ENCODE data around the gene KRTAP13-1. TPM values are rescaled to one million over a fixed set of nuclear protein-coding genes. Genes with fewer than 3 reads are reported as not detected.

The KRTAP13-1 gene
- total RNA-seq, 4 donors from 2014 or later, result not detected

GRCh38 chr21:30415993-30416392 lies 20.2 kb downstream of the KRTAP13-1 start:
- no peak overlapping the region for H3K27ac ChIP-seq
- ATAC-seq, result no peak
- 72% methylated on average over 5 of the region's 5 CpGs for WGBS, 2 donors (ENCODE audit: low coverage in 1 of 2)

GRCh38 chr21:30425826-30426225 lies 30.0 kb downstream of the KRTAP13-1 start, which contains the start of gene KRTAP13-3:
Gene KRTAP13-3 (minus strand): TSS chr21:30425926. CDS start chr21:30425912, 14 bp downstream.
- Histone ChIP-seq H3K4me3 (no peak within 1 kb of the TSS), H3K27me3 (no peaks in the 10 kb centered on the region), H3K27ac (no peak within 1 kb of the TSS), H3K4me1 (no peaks in the 10 kb centered on the region), H3K36me3 (no peaks in the 10 kb centered on the region), H3K9me3 (no peaks in the 10 kb centered on the region)
- TF ChIP-seq EP300 (IDR thresholded peaks at IDR 0.05) (no peak), POLR2A (IDR thresholded peaks at IDR 0.05) (no peak), POLR2AphosphoS5 (IDR thresholded peaks at IDR 0.05) (no peak), CTCF (IDR thresholded peaks at IDR 0.05) (no peak)
- 69 to 81% methylated on average over 4 to 5 of the region's 5 CpGs for WGBS, 2 donors (ENCODE audit: low coverage in 1 of 2)
- ATAC-seq, result no peak

More at GRCh38 chr21:30415993-30416392, 20.2 kb downstream of the KRTAP13-1 start:
- H3K9me3 ChIP-seq, result peaks cover 0 to 4% (median 0%) of the 10 kb centered on the region in 3 donors
- no peaks in the 10 kb centered on the region for H3K4me1 ChIP-seq
- no peak overlapping the region for H3K4me3 ChIP-seq
- no peaks in the 10 kb centered on the region for H3K36me3 ChIP-seq
- TF ChIP-seq CTCF (IDR thresholded peaks at IDR 0.05) (no peak), POLR2A (IDR thresholded peaks at IDR 0.05) (no peak), EP300 (IDR thresholded peaks at IDR 0.05) (no peak), POLR2AphosphoS5 (IDR thresholded peaks at IDR 0.05) (no peak)
- H3K27me3 ChIP-seq, result no peaks in the 10 kb centered on the region

GRCh38 chr21:30426731-30427130 lies 30.9 kb downstream of the KRTAP13-1 start:
- 46% methylated on average over 3 of the region's 3 CpGs; no CpG with 5 or more reads in 1 of the 2 donors for WGBS, 2 donors (ENCODE audit: low coverage in 1 of 2)
- ATAC-seq, result no peak

DNA sequence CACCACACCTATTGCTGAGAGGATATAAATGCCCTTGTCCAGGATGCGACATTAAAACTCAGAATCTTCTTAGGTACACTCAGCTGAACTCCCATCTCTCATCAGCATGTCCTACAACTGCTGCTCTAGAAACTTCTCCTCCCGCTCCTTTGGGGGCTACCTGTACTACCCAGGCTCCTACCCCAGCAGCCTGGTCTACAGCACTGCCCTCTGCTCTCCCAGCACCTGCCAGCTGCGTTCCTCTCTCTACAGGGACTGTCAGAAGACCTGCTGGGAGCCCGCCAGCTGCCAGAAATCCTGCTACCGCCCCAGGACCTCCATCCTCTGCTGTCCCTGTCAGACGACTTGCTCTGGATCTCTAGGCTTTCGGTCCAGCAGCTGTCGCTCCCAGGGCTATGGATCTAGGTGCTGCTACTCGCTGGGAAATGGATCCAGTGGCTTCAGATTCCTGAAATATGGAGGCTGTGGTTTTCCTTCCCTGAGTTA lies 34.4 kb downstream of the KRTAP13-1 start, which contains the start of gene KRTAP13-4:
Gene KRTAP13-4, plus strand, starts transcription at position 51 of the 486 bp plus-strand sequence. Its CDS starts 56 bp downstream, at position 107.
- no peak for ATAC-seq
- H3K4me1 ChIP-seq, result no peaks in the 10 kb centered on the region
- TF ChIP-seq EP300 (IDR thresholded peaks at IDR 0.05), result no peak
- no peak for TF ChIP-seq POLR2AphosphoS5 (IDR thresholded peaks at IDR 0.05)
- no peak for TF ChIP-seq POLR2A (IDR thresholded peaks at IDR 0.05)
- no peak for TF ChIP-seq CTCF (IDR thresholded peaks at IDR 0.05)
- no peak within 1 kb of the TSS for H3K27ac ChIP-seq
- no peaks in the 10 kb centered on the region for H3K9me3 ChIP-seq
- no peaks in the 10 kb centered on the region for H3K27me3 ChIP-seq
- H3K4me3 ChIP-seq, result no peak within 1 kb of the TSS
- 71 to 83% methylated on average over 7 of the region's 9 CpGs for WGBS, 2 donors (ENCODE audit: low coverage in 1 of 2)
- no peaks in the 10 kb centered on the region for H3K36me3 ChIP-seq

More at GRCh38 chr21:30426731-30427130, 30.9 kb downstream of the KRTAP13-1 start:
- no peaks in the 10 kb centered on the region for H3K36me3 ChIP-seq
- H3K27me3 ChIP-seq, result no peaks in the 10 kb centered on the region
- H3K4me3 ChIP-seq, result no peak overlapping the region
- H3K9me3 ChIP-seq, result no peaks in the 10 kb centered on the region
- H3K4me1 ChIP-seq, result no peaks in the 10 kb centered on the region
- no peak for TF ChIP-seq POLR2A (IDR thresholded peaks at IDR 0.05)
- TF ChIP-seq EP300 (IDR thresholded peaks at IDR 0.05), result no peak
- TF ChIP-seq POLR2AphosphoS5 (IDR thresholded peaks at IDR 0.05), result no peak
- TF ChIP-seq CTCF (IDR thresholded peaks at IDR 0.05), result no peak
- H3K27ac ChIP-seq, result no peak overlapping the region

- no peak for ATAC-seq
Observed at GRCh38 chr21:30434033-30434631, 38.3 kb downstream of the KRTAP13-1 start.

More at GRCh38 chr21:30434033-30434631, 38.3 kb downstream of the KRTAP13-1 start:
- 34 to 38% methylated on average over 10 of the region's 10 CpGs for WGBS, 2 donors (ENCODE audit: low coverage in 1 of 2)
- H3K4me3 ChIP-seq, result no peak overlapping the region
- H3K36me3 ChIP-seq, result no peaks in the 10 kb centered on the region
- TF ChIP-seq EP300 (IDR thresholded peaks at IDR 0.05) (no peak), POLR2AphosphoS5 (IDR thresholded peaks at IDR 0.05) (no peak), POLR2A (IDR thresholded peaks at IDR 0.05) (no peak), CTCF (IDR thresholded peaks at IDR 0.05) (peak in 1 of 4 experiments; percentile 38)
- H3K27me3 ChIP-seq, result no peaks in the 10 kb centered on the region
- no peaks in the 10 kb centered on the region for H3K4me1 ChIP-seq
- H3K9me3 ChIP-seq, result no peaks in the 10 kb centered on the region
- no peak overlapping the region for H3K27ac ChIP-seq
